ENCODE measurements around the gene KRTAP12-1. TPM values are rescaled to one million over a fixed set of nuclear protein-coding genes. Genes with fewer than 3 reads are reported as not detected.
A peak's percentile ranks its signal among the peaks of the same experiment; 100 is the strongest.

The KRTAP12-1 gene
- total and polyA plus RNA-seq, 7 donors = not detected

- H3K27ac ChIP-seq = no peak overlapping the region
- intact Hi-C loops (cut with DNase I) = no loop called here
- no peak overlapping the region for H3K4me3 ChIP-seq
- H3K9me3 ChIP-seq = no peaks in the 10 kb centered on the region
- no peak for ATAC-seq
- no peaks in the 10 kb centered on the region for H3K4me1 ChIP-seq
- no peak for TF ChIP-seq CTCF (IDR thresholded peaks at IDR 0.05)
- H3K27me3 ChIP-seq (ENCODE audit: insufficient read depth in 3 of 3, low read length in 2 of 3) = peaks cover 0 to 91% (median 53%) of the 10 kb centered on the region in 3 donors
- peak in 1 of 2 donors; percentile 37 for DNase-seq
- WGBS, 3 donors = 2 to 4% (median 2%) methylated on average over 17 of the region's 17 CpGs
- H3K36me3 ChIP-seq (ENCODE audit: insufficient read depth in 1 of 2, low read depth in 1 of 2) = no peaks in the 10 kb centered on the region
Observed at GRCh38 chr21:44710294-44710665, 28.3 kb upstream of the KRTAP12-1 start.

- Histone ChIP-seq H3K4me3 (no peak overlapping the region), H3K27ac (no peak overlapping the region), H3K27me3 (ENCODE audit: insufficient read depth in 3 of 3, low read length in 2 of 3) (peaks cover 0 to 94% (median 52%) of the 10 kb centered on the region in 3 donors), H3K4me1 (no peaks in the 10 kb centered on the region), H3K36me3 (ENCODE audit: insufficient read depth in 1 of 2, low read depth in 1 of 2) (no peaks in the 10 kb centered on the region), H3K9me3 (no peaks in the 10 kb centered on the region)
- ATAC-seq (peak in 1 of 4 donors; percentile 20), DNase-seq (peak in 1 of 2 donors; percentile 38)
- 1 to 3% (median 1%) methylated on average over 45 of the region's 45 CpGs for WGBS, 3 donors
- TF ChIP-seq CTCF (IDR thresholded peaks at IDR 0.05) = no peak
- intact Hi-C loops (cut with DNase I) = no loop called here
Observed at GRCh38 chr21:44709426-44710293, 27.7 kb upstream of the KRTAP12-1 start.

- Histone ChIP-seq H3K27me3 (ENCODE audit: insufficient read depth in 3 of 3, low read length in 2 of 3) (peaks cover 0 to 95% (median 57%) of the 10 kb centered on the region in 3 donors), H3K27ac (no peak overlapping the region), H3K9me3 (no peaks in the 10 kb centered on the region), H3K4me3 (no peak overlapping the region), H3K4me1 (no peaks in the 10 kb centered on the region), H3K36me3 (ENCODE audit: insufficient read depth in 1 of 2, low read depth in 1 of 2) (no peaks in the 10 kb centered on the region)
- TF ChIP-seq CTCF (IDR thresholded peaks at IDR 0.05) = no peak
- 3 to 4% (median 4%) methylated on average over 23 to 25 of the region's 25 CpGs for WGBS, 3 donors
- ATAC-seq = no peak
- peak in 1 of 2 donors; percentile 30 for DNase-seq
- intact Hi-C loops (cut with DNase I) = no loop called here
Observed at GRCh38 chr21:44708866-44709425, 27.0 kb upstream of the KRTAP12-1 start.

GRCh38 chr21:44708213-44708865, 26.4 kb upstream of the KRTAP12-1 start:
- ATAC-seq = no peak
- intact Hi-C loops (cut with DNase I) = no loop called here
- WGBS, 3 donors = 0 to 1% (median 1%) methylated on average over 13 of the region's 13 CpGs

More at GRCh38 chr21:44708213-44708865, 26.4 kb upstream of the KRTAP12-1 start:
- H3K4me3 ChIP-seq = no peak overlapping the region
- TF ChIP-seq CTCF (IDR thresholded peaks at IDR 0.05) = no peak
- no peaks in the 10 kb centered on the region for H3K36me3 ChIP-seq (ENCODE audit: insufficient read depth in 1 of 2, low read depth in 1 of 2)
- H3K4me1 ChIP-seq = no peaks in the 10 kb centered on the region
- DNase-seq = peak in 1 of 2 donors; percentile 22
- H3K9me3 ChIP-seq = no peaks in the 10 kb centered on the region
- no peak overlapping the region for H3K27ac ChIP-seq
- peaks cover 0 to 95% (median 57%) of the 10 kb centered on the region in 3 donors for H3K27me3 ChIP-seq (ENCODE audit: insufficient read depth in 3 of 3, low read length in 2 of 3)
